HG03460 (cell line): Measurements from ENCODE around the gene CRTAP.
"Not testable (repeated sequence)": the region's sequence is repeated elsewhere in the genome, so short reads cannot be mapped to it uniquely, and the experiment has no call there.

Source experiments
- ATAC-seq: cut with Tn5 transposase; IDR thresholded peaks from one replicate; pipeline ENCODE4 v1.9.1; 2021; ENCODE audit not compliant: unreplicated experiment

The CRTAP gene

DNA sequence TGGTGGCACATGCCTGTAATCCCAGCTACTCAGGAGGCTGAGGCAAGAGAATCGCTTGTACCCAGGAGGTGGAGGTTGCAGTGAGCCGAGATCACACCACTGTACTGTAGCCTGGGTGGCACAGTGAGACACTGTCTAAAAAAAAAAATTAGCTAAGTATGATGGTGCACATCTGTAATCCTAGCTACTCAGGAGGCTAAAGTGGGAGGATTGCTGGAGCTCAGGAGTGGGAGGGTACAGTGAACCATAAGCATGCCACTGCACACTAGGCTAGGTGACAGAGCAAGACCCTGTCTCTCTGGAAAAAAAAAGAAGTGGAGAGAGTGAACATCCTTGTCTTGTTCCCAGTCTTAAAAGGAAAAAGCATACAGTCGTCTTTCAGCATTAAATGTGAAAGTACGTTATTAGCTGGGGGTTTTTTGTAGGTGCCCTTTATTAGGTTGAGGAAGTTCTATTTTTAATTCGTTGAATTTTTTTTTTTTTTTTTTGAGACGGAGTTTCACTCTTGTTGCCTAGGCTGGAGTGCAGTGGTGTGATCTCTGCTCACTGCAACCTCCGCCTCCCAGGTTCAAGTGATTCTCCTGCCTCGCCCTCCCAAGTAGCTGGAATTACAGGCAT is 25.3 kb downstream of the CRTAP start:
- ATAC-seq = peak; percentile 71

DNA sequence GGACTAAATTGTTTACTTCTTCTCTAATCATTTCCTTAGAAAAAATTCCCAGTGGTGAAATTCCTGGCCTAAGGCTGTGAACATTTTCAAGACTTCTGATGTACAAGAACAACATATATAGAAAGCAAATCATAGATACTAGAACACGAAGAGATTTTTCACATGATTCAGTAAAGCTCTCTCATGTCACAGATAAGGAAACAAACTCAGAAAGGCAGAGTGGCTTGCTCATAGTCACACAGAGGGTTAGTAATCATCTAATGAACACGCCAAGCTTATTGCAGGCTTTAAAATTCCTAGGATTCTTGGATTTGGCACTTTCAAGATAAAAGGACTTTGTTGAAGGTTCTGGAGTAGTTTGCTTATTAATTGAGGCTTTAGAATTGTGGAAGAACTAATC is 26.2 kb downstream of the CRTAP start:
- no peak for ATAC-seq

DNA sequence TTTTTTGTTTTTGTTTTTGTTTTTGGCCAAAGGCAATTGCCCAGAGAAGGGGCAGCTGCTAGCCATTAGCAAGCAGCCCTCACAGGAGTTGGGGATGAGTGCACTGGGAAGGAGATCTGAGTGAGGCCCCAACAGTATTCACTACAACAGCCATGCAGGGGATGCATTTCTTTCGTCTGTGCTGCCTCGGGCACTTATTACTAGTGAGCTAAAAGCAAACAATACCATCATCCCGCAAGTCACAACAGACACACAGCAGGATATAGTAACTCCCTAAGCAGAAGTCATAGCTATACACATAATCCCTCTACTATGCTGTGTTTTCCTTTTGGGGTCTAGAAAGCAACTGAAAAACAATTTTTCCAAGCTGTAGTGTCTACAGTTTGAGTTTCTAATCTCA is 27.2 kb downstream of the CRTAP start:
- ATAC-seq = no peak

DNA sequence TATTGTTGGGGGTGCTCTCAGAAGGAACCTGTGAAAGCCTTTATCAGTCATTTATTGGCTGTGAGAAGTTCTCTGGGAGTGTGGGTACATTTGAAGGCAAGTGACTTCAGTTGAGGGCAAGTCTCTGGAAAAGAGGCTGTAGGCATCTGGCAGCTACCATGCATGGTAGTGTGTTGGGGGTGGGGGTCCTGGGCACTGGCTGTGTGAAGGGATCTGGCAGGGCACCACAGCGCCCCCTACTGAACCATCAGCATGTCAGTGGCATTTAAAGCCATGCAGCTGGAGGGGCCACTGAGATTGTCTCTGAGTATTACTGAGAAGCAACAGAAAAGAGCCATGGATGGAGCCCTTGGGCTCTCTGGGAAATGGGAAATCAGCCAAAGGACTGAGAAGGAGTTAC is 30.6 kb downstream of the CRTAP start:
- no peak for ATAC-seq

DNA sequence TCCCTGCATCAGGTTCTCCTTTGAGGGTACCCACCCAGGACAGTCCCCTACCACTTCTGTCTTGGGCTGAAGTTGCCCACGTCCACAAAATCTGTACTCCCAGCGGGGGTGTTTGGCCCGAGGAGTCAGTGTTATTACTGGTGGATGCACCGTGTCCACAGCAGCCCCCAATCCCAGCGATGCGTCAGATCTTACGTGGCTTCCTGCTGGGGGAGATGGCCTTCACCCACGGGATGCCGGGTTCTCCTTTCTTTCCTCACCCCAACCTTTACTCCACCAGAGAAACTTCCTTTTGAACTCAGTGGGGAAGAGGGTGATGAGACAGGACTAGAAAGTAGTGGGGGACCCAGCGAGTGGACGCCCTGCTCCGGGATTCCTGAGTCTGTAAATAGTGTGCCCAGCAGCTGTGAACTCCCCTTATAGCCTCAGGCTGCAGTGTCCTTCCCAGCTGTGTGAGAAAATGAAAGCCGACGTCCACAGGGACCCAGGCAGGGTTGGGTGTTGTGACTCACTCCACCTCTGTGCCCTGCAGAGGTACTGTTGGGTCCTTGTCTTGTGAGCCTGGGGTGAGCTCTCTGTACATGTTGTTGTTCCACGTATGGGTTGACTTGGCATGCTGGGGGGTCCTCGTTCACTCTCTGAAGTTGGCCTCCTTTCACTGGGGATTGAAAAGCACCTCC is 31.5 kb downstream of the CRTAP start:
- no peak for ATAC-seq

DNA sequence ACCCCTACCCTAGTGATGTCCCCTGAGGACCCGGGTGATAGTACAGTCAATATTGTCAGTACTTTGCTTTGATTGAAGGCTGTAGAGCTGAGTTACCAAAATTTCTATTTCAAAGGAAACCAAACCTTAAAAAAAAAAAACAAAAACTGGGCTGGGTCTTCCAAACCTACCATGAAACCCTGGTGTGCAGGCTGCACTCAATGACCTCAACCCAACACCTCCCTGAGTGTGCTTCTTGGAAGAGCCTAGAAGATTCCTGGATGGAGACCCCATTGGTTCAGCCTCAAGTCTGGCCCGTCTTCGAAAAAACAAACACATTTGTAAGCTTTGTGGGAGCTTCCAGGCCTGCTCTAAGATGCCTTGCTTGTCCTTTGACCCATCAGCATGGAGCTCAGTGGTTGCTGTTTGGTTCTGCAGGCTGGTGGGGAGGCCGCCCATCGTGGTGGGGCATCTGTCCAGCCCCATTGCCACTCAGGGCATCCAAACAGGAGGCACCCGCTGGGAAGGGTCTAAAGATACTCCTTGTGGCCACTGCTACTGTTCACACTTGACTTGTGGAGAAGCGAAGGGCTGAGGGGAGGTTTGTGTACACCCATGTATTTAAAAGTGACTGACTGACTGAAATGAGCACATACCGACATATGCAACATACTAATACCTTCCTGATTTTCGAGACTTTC is 32.2 kb downstream of the CRTAP start:
- ATAC-seq = no peak

DNA sequence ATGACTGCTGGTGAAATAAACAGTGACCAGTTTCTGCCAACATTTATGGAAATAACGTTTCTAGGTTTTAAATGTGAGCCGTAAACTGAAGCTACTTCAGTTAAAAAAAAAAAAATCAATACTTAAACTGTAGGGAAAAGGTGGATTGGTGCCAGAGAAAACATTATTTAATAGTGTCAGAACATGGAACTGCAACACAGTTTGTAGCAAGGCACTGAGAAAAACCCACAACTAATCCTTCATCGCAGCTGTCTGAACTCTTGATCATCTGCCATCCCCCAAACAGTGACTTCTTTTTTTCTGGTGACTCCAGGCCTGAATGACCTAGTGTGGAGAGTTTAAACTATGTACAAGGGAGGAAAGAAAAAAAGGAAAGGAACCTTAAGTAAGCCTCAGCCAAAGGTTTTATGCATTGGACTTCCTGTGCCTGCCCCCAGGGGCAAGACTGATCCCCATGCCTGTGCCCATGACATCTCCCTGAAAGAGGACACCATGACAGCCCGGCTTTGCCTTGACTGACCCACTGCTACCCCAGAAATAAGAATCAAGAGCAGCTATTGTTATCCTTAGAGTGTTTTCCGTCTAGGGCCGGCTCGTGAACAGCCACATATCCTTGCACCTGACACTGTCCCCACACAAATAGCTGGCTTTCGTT is 33.1 kb downstream of the CRTAP start:
- no peak for ATAC-seq

DNA sequence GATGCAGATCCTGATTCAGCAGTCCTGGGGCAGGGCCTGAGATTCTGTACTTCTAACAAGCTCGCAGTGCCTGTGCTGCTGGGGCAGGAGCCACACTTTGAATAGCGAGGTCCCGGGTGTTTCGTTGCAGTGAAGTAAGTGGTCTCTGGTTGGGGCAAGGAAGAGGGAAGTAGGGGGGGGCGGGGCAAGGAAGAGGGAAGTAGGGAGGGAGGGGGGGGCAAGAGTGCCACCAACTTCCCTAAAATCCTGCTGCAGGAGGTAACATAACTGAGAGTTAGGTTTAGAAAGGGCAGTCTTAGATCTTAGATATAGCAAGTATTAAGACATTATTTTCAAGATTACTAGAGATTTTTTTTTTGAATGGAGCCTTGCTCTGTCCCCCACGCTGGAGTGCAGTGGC is 35.5 kb downstream of the CRTAP start:
- ATAC-seq = no peak

DNA sequence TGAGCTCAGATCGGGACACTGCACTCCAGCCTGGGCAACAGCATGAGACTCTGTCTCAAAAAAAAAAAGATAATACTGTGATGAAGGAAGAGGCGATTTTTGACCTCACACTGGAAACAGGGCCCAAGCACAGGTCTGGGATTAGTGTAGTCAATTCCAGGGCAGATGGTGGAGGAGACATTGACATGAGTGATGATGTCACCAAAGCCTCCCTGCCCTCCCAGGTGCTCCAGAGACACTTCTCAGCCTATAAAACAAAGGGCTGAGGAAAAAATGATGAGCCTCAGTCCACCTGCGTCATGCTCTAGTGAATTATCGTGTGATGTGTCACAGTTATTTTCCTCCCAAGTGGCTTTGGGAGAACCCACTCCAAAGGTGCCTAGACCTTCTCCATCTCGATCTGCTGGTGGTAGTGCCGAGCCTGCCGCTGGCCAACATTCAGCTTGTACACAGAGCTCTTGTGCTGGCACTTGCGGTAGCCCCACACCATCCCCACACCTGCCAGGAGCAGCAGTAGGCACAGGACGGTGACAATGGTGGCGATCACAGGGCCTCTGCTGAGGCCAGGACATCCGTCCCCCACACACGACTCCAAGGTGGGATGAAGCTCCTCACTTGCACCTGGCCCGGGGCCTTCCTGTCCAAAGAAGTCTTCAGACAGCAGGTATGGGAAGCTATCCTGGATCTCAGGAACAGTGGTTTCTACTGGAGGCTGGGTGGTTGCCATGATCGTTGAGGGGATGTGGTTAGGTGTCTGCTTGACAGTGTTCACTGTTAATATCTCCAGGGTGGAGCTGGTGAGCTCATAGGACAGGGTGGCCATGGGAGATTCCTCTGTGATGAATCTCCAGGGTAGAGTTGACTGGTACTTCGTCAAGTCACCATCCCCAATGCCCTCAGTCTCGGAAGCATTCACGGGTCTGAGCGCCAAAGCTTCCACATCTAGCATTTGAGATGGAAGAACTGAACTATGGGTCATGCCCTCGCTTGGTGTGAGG is 38.8 kb downstream of the CRTAP start:
- ATAC-seq = no peak

DNA sequence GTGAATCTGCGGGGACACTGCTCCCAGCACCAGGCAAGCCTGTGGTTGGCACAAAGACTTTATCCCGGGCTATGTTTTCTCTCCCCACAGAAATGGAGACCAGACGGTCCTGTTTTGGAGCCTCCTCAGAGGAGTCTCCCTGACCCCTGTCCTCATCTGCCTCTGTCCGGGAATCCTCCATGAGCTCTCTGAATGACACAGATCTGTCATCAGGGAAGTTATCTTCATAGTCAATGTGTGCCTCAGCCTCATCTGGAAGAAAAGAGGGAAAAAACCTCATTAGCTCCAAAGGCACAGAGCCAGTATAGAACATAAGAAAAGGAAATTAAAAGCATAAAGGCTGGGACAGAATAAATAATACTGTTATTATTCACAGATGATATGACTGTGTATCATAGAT is 40.0 kb downstream of the CRTAP start:
- ATAC-seq = no peak

DNA sequence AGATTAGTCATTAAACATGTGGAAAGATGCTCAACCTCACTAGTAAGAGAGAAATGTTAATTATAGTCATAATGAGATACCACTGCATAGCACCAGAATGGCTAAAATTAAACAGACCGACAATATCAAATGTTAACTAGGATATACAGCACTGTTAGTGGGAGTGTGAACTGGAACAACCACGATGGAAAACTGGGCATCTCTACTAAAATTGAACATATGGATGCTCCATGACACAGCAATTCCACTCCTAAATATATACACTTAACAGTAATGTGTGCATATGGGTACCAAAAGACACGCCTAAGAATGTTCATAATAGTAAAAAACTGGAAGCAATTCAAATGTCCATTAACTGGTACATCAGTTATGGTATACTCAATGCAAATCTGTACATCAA is 41.5 kb downstream of the CRTAP start:
- no peak for ATAC-seq

DNA sequence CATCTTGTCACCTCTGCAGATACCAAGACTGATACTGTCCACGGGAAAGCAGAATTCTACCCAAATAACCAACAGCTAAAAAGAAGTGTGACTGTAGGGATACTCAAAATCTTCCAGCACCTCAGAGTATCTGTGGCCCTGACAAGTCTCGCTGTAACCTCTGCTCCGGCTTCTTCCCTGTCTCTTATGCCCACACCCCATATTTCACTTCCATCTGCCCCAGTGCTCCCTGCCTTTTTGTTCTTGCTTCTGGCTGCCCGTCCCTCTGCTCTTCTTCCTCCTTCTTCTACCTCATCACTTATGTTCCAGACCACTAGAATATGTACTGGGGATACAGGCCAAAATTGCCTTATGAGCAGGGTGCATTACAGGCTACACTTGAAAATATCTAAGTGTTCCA is 45.4 kb downstream of the CRTAP start:
- no peak for ATAC-seq

DNA sequence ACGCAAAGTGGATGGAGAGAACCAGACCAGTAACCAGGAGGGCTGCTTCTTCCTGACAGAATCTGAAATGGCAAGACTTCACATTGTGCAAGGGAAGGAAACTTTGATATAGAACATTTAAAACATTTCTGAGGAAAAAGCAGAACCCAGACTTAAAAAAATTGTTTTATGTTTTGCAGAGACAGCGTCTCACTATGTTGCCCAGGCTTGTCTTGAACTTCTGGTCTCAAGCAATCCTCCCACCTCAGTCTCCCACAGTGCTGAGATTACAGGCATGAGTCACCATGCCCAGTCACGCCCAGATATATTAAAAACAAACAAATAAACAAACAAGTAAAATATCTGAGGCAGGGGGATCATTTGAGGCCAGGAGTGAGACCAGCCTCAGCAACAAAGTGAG is 46.2 kb downstream of the CRTAP start:
- no peak for ATAC-seq

DNA sequence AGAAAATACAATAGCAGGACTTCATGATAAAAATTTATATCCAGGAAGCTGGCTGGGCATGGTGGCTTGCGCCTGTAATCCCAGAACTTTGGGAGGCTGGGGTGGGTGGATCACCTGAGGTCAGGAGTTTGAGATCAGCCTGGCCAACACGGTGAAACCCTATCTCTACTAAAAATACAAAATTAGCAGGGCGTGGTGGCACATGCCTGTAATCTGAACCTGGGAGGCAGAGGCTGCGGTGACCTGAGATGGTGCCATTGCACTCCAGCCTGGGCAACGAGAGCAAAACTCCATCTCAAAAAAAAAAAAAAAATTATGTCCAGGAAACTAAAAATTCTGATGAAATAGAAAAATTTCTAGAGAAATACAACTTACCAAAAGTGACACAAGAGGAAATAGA is 48.8 kb downstream of the CRTAP start:
- ATAC-seq = not testable (repeated sequence)

DNA sequence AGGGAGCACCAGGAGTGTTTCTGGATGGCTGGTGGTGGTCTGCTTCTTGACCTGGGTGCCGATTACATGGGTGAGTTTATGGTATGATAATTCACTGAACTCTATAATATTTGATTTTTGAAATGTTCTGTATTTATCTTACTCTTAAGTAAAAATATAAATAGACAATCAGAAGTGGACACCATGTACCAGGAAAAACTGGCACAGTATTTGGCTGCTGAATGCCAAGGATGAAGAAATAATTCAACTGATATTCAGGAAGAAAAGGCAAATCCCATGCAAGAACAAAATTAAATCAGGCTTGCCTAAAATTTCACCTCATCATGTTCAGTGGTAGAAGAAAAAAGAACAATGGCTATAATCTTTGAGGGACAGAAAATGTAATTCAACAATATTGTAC is 51.6 kb downstream of the CRTAP start:
- no peak for ATAC-seq

DNA sequence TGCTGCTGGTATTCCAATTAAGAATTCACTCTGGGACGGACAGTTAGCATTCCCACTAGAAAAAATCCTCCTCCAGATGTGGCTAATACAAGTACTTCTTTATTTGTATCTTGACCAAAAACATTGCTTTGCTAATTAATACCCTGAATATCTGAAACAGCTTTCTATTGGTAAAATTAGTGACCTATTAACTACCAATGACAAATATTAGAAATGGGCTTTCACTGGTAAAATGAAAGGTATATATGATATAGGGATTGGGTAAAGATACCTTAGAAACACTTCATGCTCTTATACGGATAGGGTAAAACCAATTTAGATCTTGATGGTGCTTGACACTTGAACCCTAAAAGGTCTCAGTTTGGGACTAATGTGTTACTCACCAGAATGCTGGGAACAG is 52.3 kb downstream of the CRTAP start:
- no peak for ATAC-seq

DNA sequence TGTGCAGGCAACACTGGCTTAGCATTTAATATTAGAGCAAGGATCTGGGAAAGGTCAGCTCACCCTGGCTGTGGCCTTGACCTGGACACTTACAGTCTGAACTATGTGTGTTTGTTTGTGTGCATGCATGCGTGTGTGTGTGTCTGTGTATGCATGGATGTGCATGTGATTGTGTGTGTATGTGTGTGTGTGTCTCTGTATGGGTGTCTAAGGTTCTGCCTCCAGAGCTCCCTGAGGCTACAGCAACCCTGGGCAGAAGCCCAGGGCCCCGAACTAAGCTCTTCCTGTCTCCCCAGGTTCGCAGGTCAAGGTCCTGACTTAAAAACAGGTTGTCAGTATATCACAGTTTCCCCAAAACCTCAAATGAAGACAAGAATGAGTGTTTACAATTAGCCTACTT is 53.5 kb downstream of the CRTAP start:
- ATAC-seq = no peak

DNA sequence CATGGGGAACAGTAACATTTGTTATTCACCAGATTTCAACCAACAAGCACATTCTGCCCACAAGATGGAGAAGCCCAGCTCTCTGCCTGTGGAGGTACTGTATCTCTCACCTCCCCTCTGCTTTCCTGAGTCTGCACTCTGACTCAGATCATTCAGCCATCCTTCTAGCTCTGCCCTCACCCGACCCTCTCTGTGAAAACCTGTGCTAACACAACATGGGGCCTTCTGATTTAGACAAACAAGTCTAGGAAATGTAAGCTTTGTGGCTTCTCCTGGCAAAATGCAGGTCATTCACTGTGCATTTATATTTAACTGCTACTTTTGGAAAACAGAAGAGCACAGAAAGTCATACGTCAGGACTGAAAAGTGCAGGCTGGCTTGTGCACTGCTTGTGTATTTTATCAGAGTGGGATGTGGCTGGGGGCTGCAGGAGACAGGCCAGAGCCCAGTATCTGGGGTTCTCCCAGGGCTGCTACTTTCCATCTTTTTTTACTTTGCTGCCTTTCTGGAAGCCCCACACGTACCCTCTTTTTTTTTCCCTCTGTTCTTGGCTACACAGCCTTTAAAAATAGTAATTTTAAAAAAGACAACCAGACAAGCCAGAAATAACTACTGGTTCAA is 54.0 kb downstream of the CRTAP start:
- ATAC-seq = no peak

DNA sequence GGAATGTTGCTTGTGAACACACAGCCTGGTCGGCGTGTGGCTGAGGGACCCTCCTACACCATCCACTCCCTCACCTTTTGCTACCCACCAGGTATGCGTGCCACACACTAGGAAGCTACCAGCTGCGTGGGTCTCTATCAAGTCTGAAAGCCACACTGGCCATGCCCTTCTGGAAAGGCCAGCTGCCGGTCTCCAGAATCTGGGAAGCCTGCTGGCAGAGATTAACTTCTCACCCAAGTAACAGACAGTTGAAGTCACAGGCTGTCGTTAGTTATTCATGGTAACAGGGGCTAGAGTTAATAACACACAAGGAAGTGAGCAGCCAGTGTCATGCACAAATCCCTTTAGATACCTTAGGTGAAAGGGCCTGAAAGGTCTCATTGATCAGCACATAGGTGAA is 56.7 kb downstream of the CRTAP start:
- no peak for ATAC-seq

DNA sequence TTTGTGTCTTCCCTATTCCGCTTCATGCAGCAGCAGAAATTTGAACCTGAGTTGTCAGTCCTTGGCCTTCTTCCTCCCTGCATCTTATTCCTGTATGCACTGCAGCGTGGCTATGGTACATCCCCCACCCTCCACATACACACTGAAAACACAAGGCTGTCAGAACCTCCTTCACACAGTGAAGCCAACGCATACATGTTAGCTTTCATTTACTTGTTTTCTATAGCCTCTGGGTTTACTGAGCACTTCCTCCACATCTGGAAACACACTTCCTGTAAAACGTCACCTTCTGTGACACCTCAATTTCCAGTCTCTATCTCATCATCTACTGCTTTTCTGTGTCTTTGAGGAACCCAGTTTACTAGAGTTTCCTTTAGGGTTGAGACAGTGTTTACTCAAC is 57.8 kb downstream of the CRTAP start:
- no peak for ATAC-seq
